Mesothelial cell of epicardium (in vitro differentiated cells): ENCODE data around the gene SLC1A5. TPM values are rescaled to one million over a fixed set of nuclear protein-coding genes. Genes with fewer than 3 reads are reported as not detected.

Source experiments
- DNase-seq, 2 experiments: peaks; one replicate each; pipeline ENCODE4 v3.0.0; 2021; ENCODE audit warnings: low spot score in 2 of 2; ENCODE audit not compliant: unreplicated experiment in 2 of 2
- H3K27ac Mint-ChIP-seq: 2 replicates; pipeline ENCODE4 v1.8.0; 2021; ENCODE audit warnings: mixed read lengths
- H3K27me3 Mint-ChIP-seq: 2 replicates; pipeline ENCODE4 v1.8.0; 2021; ENCODE audit warnings: low read depth, mixed read lengths
- H3K36me3 Mint-ChIP-seq: 2 replicates; pipeline ENCODE4 v1.8.0; 2021; ENCODE audit warnings: mixed read lengths
- H3K4me1 Mint-ChIP-seq: 2 replicates; pipeline ENCODE4 v1.8.0; 2021; ENCODE audit warnings: mixed read lengths
- H3K4me3 Mint-ChIP-seq: 2 replicates; pipeline ENCODE4 v1.8.0; 2021; ENCODE audit warnings: mild to moderate bottlenecking, moderate library complexity, mixed read lengths
- H3K9me3 Mint-ChIP-seq: 2 replicates; pipeline ENCODE4 v1.8.0; 2021; ENCODE audit warnings: mixed read lengths
- CTCF ChIP-seq: fragments of 200-600 bp; sonication (generic); IDR thresholded peaks from one replicate; pipeline ENCODE4 v1.5.0; 2021; ENCODE audit warnings: antibody characterized with exemption; ENCODE audit not compliant: unreplicated experiment
- total RNA-seq: library from RNA; stranded (reverse); gene quantifications from 3 replicates; pipeline ENCODE4 v1.2.1, GENCODE V29; 2021

The SLC1A5 gene
- total RNA-seq, 1 donor from 2014 or later, result 45.3 TPM

- peak overlapping the region; percentile 96 for H3K4me3 Mint-ChIP-seq
- H3K27me3 Mint-ChIP-seq, result no peaks in the 10 kb centered on the region
- H3K27ac Mint-ChIP-seq, result peak overlapping the region; percentile 89
- no peaks in the 10 kb centered on the region for H3K36me3 Mint-ChIP-seq
- DNase-seq, result no peak
- peaks cover 23% of the 10 kb centered on the region for H3K4me1 Mint-ChIP-seq
- TF ChIP-seq CTCF, result no peak
- no peaks in the 10 kb centered on the region for H3K9me3 Mint-ChIP-seq
Observed at GRCh38 chr19:46744005-46744691, 44.2 kb downstream of the SLC1A5 start.

- no peak for DNase-seq
- Mint-ChIP-seq H3K4me3 (peak overlapping the region; percentile 8), H3K27ac (no peak overlapping the region), H3K4me1 (peaks cover 23% of the 10 kb centered on the region), H3K27me3 (no peaks in the 10 kb centered on the region), H3K9me3 (no peaks in the 10 kb centered on the region), H3K36me3 (peaks cover under 1% of the 10 kb centered on the region)
- no peak for TF ChIP-seq CTCF
Observed at GRCh38 chr19:46742926-46743480, 45.4 kb downstream of the SLC1A5 start.

- H3K36me3 Mint-ChIP-seq, result peaks cover 10% of the 10 kb centered on the region
- no peaks in the 10 kb centered on the region for H3K9me3 Mint-ChIP-seq
- no peak for TF ChIP-seq CTCF
Observed at GRCh38 chr19:46741447-46741846, 46.9 kb downstream of the SLC1A5 start.

GRCh38 chr19:46739290-46739771 is 49.1 kb downstream of the SLC1A5 start:
- H3K27me3 Mint-ChIP-seq, result no peaks in the 10 kb centered on the region
- H3K27ac Mint-ChIP-seq, result peak overlapping the region; percentile 34
- no peak overlapping the region for H3K4me3 Mint-ChIP-seq
- H3K9me3 Mint-ChIP-seq, result no peaks in the 10 kb centered on the region
- DNase-seq, result no peak
- peaks cover 11% of the 10 kb centered on the region for H3K4me1 Mint-ChIP-seq
- peaks cover 11% of the 10 kb centered on the region for H3K36me3 Mint-ChIP-seq
- no peak for TF ChIP-seq CTCF

More at GRCh38 chr19:46741447-46741846, 46.9 kb downstream of the SLC1A5 start:
- no peak for DNase-seq
- Mint-ChIP-seq H3K27ac (peak overlapping the region; percentile 33), H3K4me1 (peaks cover 23% of the 10 kb centered on the region), H3K4me3 (no peak overlapping the region), H3K27me3 (no peaks in the 10 kb centered on the region)

GRCh38 chr19:46737761-46738171 is 50.6 kb downstream of the SLC1A5 start:
- H3K4me3 Mint-ChIP-seq, result no peak overlapping the region

More at GRCh38 chr19:46737761-46738171, 50.6 kb downstream of the SLC1A5 start:
- no peak for TF ChIP-seq CTCF
- Mint-ChIP-seq H3K9me3 (no peaks in the 10 kb centered on the region), H3K4me1 (no peaks in the 10 kb centered on the region), H3K27ac (no peak overlapping the region), H3K27me3 (no peaks in the 10 kb centered on the region), H3K36me3 (peaks cover 16% of the 10 kb centered on the region)
- no peak for DNase-seq
